ENCODE data around the gene ATP5ME.

ATP5ME gene

DNA sequence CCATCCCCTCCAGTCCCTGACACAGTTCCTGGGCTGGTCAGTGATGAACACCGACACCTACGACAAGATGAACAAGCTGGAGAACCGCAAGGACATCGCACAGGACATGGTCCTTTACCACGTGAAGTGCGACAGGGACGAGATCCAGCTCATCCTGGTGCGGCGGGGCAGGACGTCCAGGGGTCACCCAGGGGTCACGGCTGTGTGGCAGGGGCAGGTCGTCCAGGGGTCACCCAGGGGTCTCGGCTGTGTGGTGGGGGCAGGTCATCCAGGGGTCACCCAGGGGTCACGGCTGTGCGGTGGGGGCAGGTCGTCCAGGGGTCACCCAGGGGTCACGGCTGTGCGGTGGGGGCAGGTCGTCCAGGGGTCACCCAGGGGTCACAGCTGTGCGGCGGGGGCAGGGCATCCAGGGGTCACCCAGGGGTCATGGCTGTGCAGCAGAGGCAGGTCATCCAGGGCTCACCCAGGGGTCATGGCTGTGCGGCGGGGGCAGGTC lies 16.7 kb downstream of the ATP5ME start:
- peak; percentile 11 for ATAC-seq
- TF ChIP-seq RARB (CRISPR knock-in tag; IDR thresholded peaks at IDR 0.05) (no peak), ISL1 (CRISPR knock-in tag; IDR thresholded peaks at IDR 0.05) (no peak)
- TF ChIP-seq, protein P1, sequence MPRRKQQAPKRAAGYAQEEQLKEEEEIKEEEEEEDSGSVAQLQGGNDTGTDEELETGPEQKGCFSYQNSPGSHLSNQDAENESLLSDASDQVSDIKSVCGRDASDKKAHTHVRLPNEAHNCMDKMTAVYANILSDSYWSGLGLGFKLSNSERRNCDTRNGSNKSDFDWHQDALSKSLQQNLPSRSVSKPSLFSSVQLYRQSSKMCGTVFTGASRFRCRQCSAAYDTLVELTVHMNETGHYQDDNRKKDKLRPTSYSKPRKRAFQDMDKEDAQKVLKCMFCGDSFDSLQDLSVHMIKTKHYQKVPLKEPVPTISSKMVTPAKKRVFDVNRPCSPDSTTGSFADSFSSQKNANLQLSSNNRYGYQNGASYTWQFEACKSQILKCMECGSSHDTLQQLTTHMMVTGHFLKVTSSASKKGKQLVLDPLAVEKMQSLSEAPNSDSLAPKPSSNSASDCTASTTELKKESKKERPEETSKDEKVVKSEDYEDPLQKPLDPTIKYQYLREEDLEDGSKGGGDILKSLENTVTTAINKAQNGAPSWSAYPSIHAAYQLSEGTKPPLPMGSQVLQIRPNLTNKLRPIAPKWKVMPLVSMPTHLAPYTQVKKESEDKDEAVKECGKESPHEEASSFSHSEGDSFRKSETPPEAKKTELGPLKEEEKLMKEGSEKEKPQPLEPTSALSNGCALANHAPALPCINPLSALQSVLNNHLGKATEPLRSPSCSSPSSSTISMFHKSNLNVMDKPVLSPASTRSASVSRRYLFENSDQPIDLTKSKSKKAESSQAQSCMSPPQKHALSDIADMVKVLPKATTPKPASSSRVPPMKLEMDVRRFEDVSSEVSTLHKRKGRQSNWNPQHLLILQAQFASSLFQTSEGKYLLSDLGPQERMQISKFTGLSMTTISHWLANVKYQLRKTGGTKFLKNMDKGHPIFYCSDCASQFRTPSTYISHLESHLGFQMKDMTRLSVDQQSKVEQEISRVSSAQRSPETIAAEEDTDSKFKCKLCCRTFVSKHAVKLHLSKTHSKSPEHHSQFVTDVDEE (CRISPR knock-in tag; IDR thresholded peaks at IDR 0.05): no peak

DNA sequence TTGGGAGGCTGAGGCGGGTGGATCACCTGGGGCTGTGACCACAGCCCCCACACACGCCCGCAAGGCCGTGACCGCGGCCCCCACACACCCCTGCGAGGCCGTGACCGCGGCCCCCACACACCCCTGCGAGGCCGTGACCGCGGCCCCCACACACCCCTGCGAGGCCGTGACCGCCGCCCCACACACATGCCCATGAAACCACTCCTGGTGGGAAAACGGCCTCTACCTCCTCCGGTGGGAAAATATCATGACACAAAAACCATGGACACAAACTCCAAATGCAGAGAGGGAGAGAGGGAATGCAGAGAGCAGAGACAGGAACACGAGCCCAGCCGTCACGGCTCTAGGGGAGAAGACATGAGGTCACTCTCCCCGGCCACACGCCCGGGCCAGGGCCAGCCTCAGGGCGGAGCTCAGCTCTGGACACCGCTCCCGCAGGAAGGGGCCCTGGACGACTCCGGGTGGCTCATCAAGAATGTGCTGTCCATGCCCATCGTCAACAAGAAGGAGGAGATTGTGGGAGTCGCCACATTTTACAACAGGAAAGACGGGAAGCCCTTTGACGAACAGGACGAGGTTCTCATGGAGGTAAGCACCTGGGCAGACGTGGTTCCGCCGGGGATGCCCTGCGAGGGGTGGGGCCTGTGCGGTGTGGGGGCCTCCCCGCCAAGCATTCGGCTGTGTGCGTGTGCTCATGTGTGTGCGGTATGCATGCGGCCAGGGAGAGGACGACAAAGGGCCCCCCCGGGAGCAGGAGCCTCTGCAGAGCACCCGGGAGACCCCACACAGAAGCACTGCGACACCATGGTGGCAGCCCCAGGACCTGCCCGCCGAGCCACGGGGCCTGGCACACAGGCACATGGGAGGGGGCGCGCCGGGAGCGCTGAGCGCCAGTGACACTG lies 17.4 kb downstream of the ATP5ME start:
- TF ChIP-seq OSR1 (CRISPR knock-in tag; IDR thresholded peaks at IDR 0.05): no peak
- TF ChIP-seq ZFP3 (CRISPR knock-in tag; IDR thresholded peaks at IDR 0.05): no peak
- no peak for TF ChIP-seq ZNF565 (CRISPR knock-in tag; conservative IDR thresholded peaks at IDR 0.05; ENCODE audit: low read depth)
- no peak for TF ChIP-seq ZFP30 (CRISPR knock-in tag; IDR thresholded peaks at IDR 0.05)
- no peak for TF ChIP-seq BACH2 (CRISPR knock-in tag; IDR thresholded peaks at IDR 0.05; ENCODE audit: borderline replicate concordance)
- TF ChIP-seq, protein P2, sequence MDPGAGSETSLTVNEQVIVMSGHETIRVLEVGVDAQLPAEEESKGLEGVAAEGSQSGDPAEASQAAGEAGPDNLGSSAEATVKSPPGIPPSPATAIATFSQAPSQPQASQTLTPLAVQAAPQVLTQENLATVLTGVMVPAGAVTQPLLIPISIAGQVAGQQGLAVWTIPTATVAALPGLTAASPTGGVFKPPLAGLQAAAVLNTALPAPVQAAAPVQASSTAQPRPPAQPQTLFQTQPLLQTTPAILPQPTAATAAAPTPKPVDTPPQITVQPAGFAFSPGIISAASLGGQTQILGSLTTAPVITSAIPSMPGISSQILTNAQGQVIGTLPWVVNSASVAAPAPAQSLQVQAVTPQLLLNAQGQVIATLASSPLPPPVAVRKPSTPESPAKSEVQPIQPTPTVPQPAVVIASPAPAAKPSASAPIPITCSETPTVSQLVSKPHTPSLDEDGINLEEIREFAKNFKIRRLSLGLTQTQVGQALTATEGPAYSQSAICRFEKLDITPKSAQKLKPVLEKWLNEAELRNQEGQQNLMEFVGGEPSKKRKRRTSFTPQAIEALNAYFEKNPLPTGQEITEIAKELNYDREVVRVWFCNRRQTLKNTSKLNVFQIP (CRISPR knock-in tag; IDR thresholded peaks at IDR 0.05; ENCODE audit: borderline replicate concordance, low read depth): no peak
- TF ChIP-seq ARNTL (CRISPR knock-in tag; IDR thresholded peaks at IDR 0.05; ENCODE audit: borderline replicate concordance, low read depth): no peak
- TF ChIP-seq ISL1 (CRISPR knock-in tag; IDR thresholded peaks at IDR 0.05): no peak
- no peak for TF ChIP-seq RARB (CRISPR knock-in tag; IDR thresholded peaks at IDR 0.05)
- peak; percentile 47 for ATAC-seq

DNA sequence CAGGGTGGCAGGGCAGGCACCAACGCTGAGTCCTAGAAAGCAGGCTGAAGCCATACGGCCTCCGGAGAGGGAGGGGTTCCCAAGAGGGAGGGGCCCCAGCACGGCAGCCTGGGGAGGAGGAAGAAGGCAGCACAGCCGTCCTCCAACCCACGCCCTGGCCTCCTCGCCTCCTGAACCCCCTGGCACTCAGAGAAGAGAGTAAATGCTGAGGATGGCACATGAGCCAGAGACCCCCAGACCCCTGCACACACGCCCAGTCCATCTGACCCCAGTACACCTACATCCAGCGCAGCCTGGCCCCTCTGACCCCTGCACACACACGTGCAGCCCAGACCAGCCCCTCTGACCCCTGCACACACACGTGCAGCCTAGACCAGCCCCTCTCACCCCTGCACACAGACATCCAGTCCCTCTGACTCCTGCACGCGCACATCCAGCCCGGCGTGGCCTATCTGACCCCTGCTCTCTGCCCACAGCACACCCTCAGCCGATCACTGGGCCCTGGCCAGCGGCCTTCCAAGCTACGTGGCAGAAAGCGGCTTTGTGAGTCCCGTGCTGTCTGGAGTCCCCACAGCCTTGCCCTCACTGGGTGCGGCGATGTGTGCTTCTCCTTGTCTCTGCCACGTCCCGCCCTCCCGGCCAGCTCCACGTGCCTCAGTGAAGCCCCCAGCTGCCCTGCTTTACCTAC lies 18.5 kb downstream of the ATP5ME start:
- TF ChIP-seq ZNF70 (CRISPR knock-in tag; IDR thresholded peaks at IDR 0.05) (no peak), ZFP30 (CRISPR knock-in tag; IDR thresholded peaks at IDR 0.05) (no peak), ZNF565 (CRISPR knock-in tag; conservative IDR thresholded peaks at IDR 0.05; ENCODE audit: low read depth) (no peak), ISL1 (CRISPR knock-in tag; IDR thresholded peaks at IDR 0.05) (no peak), TCF4 (CRISPR knock-in tag; IDR thresholded peaks at IDR 0.05; ENCODE audit: borderline replicate concordance) (no peak), GLIS3 (CRISPR knock-in tag; IDR thresholded peaks at IDR 0.05) (no peak)
- TF ChIP-seq, protein P3, sequence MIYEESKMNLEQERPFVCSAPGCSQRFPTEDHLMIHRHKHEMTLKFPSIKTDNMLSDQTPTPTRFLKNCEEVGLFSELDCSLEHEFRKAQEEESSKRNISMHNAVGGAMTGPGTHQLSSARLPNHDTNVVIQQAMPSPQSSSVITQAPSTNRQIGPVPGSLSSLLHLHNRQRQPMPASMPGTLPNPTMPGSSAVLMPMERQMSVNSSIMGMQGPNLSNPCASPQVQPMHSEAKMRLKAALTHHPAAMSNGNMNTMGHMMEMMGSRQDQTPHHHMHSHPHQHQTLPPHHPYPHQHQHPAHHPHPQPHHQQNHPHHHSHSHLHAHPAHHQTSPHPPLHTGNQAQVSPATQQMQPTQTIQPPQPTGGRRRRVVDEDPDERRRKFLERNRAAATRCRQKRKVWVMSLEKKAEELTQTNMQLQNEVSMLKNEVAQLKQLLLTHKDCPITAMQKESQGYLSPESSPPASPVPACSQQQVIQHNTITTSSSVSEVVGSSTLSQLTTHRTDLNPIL (CRISPR knock-in tag; IDR thresholded peaks at IDR 0.05; ENCODE audit: low read depth): no peak
- no peak for ATAC-seq

DNA sequence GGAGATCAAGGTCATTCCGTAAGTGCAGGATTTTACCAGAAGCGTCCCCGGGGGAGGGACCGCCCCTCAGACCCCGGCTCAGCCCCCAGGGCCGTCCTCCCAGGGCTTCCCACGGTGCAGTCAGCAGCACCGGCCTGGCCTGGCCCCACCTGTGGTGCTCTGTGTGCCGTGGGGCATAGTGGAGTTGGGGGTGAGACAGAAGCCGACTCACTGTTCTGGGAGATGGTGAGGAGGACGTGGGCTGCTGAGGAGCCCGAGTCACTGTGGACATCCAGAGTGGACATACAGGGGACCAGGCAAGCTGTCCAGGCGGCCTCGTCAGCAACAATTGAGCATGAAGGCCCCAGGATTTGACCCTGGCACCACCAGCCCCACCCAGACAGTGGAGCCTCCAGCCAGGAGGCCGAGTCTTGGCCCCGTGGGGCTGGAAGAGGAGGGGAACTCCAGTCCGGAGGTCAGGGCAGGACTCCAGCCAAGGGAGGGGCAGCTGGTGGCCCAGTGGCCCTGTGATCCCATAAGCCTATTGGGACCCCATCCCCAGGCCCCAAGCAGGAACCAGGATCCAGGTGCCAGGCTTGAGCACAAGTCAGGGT lies 19.1 kb downstream of the ATP5ME start:
- ATAC-seq: no peak
- TF ChIP-seq, protein P2 (CRISPR knock-in tag; IDR thresholded peaks at IDR 0.05; ENCODE audit: borderline replicate concordance, low read depth): no peak
- TF ChIP-seq ZNF70 (CRISPR knock-in tag; IDR thresholded peaks at IDR 0.05) (no peak), PPARA (CRISPR knock-in tag; IDR thresholded peaks at IDR 0.05; ENCODE audit: borderline replicate concordance) (no peak), ESRRG (CRISPR knock-in tag; IDR thresholded peaks at IDR 0.05) (no peak), BACH2 (CRISPR knock-in tag; IDR thresholded peaks at IDR 0.05; ENCODE audit: borderline replicate concordance) (no peak), ARNTL (CRISPR knock-in tag; IDR thresholded peaks at IDR 0.05; ENCODE audit: borderline replicate concordance, low read depth) (no peak), TOX (CRISPR knock-in tag; IDR thresholded peaks at IDR 0.05; ENCODE audit: borderline replicate concordance) (no peak), ZNF565 (CRISPR knock-in tag; conservative IDR thresholded peaks at IDR 0.05; ENCODE audit: low read depth) (no peak), ZFP3 (CRISPR knock-in tag; IDR thresholded peaks at IDR 0.05) (no peak), ZFP30 (CRISPR knock-in tag; IDR thresholded peaks at IDR 0.05) (no peak), RARB (CRISPR knock-in tag; IDR thresholded peaks at IDR 0.05) (no peak)
- TF ChIP-seq, protein P3 (CRISPR knock-in tag; IDR thresholded peaks at IDR 0.05; ENCODE audit: low read depth): no peak
- TF ChIP-seq, protein P4, sequence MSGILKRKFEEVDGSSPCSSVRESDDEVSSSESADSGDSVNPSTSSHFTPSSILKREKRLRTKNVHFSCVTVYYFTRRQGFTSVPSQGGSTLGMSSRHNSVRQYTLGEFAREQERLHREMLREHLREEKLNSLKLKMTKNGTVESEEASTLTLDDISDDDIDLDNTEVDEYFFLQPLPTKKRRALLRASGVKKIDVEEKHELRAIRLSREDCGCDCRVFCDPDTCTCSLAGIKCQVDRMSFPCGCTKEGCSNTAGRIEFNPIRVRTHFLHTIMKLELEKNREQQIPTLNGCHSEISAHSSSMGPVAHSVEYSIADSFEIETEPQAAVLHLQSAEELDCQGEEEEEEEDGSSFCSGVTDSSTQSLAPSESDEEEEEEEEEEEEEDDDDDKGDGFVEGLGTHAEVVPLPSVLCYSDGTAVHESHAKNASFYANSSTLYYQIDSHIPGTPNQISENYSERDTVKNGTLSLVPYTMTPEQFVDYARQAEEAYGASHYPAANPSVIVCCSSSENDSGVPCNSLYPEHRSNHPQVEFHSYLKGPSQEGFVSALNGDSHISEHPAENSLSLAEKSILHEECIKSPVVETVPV (CRISPR knock-in tag; IDR thresholded peaks at IDR 0.05): no peak

Data from SK-N-SH treated with all-trans-retinoic acid at 6 μM for 48 hours (cell line).